DMS 273 (cell line): Measurements from ENCODE around the gene RHOD.

ENCODE experiments used
- DNase-seq: peaks from one replicate; lab custom pipeline; 2025; ENCODE audit not compliant: unreplicated experiment; lab: John Stamatoyannopoulos, UW

The RHOD gene

GRCh38 chr11:67058506-67058905 is 1.9 kb downstream of the RHOD start:
- DNase-seq = no peak

- no peak for DNase-seq
These were observed 3.0 kb downstream of the RHOD start for GRCh38 chr11:67059671-67060070.

- no peak for DNase-seq
These were observed 3.5 kb downstream of the RHOD start for GRCh38 chr11:67060111-67060522.

- DNase-seq = no peak
These were observed 6.1 kb downstream of the RHOD start for GRCh38 chr11:67062526-67063373.

DNA sequence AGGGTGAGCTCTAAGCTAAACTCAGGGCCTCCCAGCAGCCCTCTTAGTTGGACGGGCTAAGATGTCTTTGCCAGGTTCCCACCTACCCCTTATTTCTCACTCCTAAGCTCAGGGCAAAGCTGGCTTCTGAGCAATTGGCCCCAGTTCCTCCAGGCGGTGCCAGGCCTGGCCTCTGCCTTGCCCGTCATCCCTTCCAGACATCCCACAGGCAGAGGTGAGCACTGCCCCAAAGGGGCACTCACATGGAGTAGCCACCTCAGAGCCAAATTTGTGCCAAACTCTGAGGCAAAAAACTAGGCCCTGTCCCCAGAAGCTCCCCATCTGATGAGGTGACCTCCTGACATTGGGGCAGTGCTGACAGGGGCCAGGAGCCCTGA is 9.7 kb downstream of the RHOD start:
- DNase-seq = no peak

GRCh38 chr11:67071420-67072284 is 15.0 kb downstream of the RHOD start:
- DNase-seq = peak; percentile 64

- DNase-seq = no peak
These were observed 15.6 kb downstream of the RHOD start for GRCh38 chr11:67072295-67072694.

- DNase-seq = no peak
These were observed 17.3 kb downstream of the RHOD start for GRCh38 chr11:67073908-67074307.

DNA sequence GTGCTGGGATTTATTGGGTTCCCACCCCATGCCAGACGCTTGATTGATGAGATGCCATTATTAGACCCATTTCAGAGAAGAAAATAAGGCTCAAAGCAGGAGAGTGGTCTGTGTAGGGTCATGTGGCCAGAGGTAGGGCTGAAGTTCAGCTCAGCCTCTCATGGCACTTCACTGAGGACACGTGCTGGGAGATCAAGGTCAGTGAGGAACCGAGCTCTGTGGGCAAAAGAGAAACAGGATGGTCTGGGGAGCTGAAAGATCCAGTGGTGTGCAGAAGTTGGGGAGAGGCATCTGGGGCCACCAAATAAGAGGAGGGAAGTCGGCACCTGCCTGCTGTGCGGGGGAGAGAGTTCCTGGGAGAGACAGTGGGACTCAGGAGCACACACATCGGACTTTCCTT is 19.6 kb downstream of the RHOD start:
- DNase-seq = no peak

GRCh38 chr11:67079065-67079705 is 22.5 kb downstream of the RHOD start:
- DNase-seq = no peak

GRCh38 chr11:67082071-67082791 is 25.6 kb downstream of the RHOD start:
- DNase-seq = no peak

GRCh38 chr11:67083786-67084366 is 27.2 kb downstream of the RHOD start:
- DNase-seq = no peak

DNA sequence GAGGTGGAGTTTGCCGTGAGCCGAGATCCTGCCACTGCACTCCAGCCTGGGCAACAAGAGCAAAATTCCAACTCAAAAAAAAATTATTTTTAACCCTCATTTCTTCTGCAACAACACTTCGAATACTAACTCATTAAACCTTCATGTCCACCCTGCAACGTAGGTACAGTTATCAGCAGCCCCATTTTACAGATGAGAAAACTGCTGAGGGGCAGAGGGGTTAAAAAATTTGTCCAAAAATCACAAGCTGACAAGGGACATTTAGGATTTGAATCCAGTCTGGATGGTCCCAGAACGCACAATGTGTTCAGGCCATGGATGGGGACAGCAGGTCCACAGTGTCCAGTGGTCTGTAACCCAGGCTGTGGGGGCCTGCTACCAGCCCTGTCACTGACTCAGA is 29.0 kb downstream of the RHOD start:
- DNase-seq = no peak

DNA sequence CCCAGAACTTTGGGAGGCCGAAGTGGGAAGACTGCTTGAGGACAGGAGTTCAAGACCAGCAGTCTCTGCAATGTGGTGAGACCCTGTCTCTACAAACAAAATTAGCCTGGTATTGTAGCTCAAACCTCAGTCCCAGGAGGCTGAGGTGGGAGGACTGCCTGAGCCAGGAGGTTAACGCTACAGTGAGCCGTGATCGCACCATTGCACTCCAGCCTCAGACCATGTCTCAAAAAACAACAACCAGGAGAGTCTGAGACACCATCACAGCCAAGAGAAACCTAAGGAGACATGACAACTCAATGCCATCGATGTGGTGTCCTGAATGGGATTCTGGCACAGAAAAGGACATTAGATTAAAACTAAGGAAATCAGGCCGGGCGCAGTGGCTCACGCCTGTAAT is 34.1 kb downstream of the RHOD start:
- DNase-seq = no peak

DNA sequence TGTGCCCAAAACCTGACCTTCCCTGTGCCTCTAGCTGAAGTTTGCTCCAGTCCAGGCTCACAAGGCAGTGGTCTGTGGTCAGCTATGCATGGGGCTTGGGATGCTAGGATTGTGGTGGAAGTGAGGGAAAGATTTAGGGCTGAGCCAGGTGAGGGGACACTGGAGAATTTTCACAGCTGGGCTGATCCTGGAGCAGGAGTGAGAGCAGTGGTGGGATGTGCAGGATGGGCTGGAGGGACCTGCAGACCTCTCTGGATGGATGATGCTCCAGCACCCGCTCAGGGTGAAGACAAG is 38.5 kb downstream of the RHOD start:
- no peak for DNase-seq

GRCh38 chr11:67098799-67099429 is 42.3 kb downstream of the RHOD start:
- peak; percentile 19 for DNase-seq

DNA sequence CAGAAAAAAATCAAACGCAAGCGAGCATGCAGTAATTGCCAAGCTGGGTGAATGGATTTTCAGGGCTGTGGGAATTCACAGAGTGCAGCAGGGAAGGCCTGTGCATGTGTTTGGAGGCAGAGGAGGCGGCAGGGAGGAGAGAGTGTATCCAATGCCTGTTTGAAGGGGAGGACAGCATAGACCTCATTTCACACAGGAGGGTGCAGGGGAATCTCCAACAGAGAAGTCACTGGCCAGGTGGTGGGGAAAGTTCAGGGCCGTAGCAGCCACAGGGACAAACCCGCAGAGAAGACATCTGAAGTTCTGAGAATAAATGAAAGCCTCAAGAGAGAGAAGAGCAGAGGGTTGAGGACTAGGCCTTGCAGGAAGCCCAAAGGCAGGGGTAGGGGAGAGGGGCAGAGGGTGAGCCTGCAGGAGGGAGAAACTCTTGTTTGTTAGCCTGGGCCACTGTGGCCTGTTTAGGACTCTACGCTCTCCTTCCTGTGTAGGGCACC is 43.2 kb downstream of the RHOD start:
- DNase-seq = no peak

- no peak for DNase-seq
These were observed 46.0 kb downstream of the RHOD start for GRCh38 chr11:67102664-67103063.

DNA sequence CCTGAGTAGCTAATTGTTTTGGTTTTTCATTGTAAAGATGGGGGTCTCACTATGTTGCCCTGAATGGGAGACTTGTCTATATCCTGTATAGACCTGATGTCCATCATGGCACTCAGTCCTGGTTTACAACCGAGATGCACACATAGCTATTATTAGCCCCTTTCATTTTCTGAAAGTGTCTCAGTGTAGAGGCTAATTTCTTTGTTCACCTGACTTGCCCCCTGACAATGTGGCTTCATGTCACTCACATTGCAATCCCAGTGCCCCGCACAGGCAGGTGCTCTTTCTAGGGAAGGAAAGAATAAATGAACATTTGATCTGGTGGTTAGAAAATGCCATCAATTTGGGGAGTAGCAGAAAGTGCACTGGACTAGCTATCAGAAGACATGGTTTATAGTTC is 49.3 kb downstream of the RHOD start:
- DNase-seq = no peak

- peak; percentile 78 for DNase-seq
These were observed 54.6 kb downstream of the RHOD start for GRCh38 chr11:67111261-67111660.
